HepG2 (cell line): ENCODE results near the gene PPIP5K1. TPM values are rescaled to one million over a fixed set of nuclear protein-coding genes. Genes with fewer than 3 reads are reported as not detected.

Experiments used
- FOXK1 ChIP-seq: sonication (generic); formaldehyde crosslinking; IDR thresholded peaks from 2 replicates; pipeline ENCODE4 v1.4.0; 2020; ENCODE audit warnings: low read depth, missing genetic modification reagents, borderline replicate concordance
- MAFK ChIP-seq, 2 experiments: IDR thresholded peaks in 1 of 2; conservative IDR thresholded peaks in 1 of 2; 2 replicates each; pipeline ENCODE4 v1.6.1; 2011; ENCODE audit warnings: improper control_type of control experiment in 2 of 2, low read length in 2 of 2
- NR2F6 ChIP-seq, 2 experiments: IDR thresholded peaks; 2 replicates each; pipeline ENCODE4 v1.6.1; 2016; ENCODE audit warnings: antibody characterized with exemption in 1 of 2, mild to moderate bottlenecking in 1 of 2
- RBFOX2 ChIP-seq: fragments of 200-400 bp; formaldehyde crosslinking; IDR thresholded peaks from 2 replicates; pipeline ENCODE4 v1.6.1; 2017; ENCODE audit warnings: low read depth, mild to moderate bottlenecking, low read length
- ZNF468 ChIP-seq: sonication (generic); formaldehyde crosslinking; IDR thresholded peaks from 2 replicates; pipeline ENCODE4 v1.8.0; 2022; ENCODE audit warnings: mild to moderate bottlenecking, moderate library complexity, missing genetic modification reagents
- ZNF737 ChIP-seq: sonication (generic); formaldehyde crosslinking; IDR thresholded peaks from 2 replicates; pipeline ENCODE4 v1.5.0; 2020; ENCODE audit warnings: missing genetic modification reagents, mild to moderate bottlenecking, borderline replicate concordance
- polyA plus RNA-seq, 8 experiments: library from polyadenylated mRNA; depleted of rRNA in 3 of 8; stranded (reverse) in 7 of 8; unstranded in 1 of 8; fragments of >200 nt; fragmentation: Illumina TruSeq in 4 of 8; extraction: Trizol in 4 of 8; gene quantifications; 2 replicates each; pipeline versions ENCODE4 v1.2.1 to v1.2.3, GENCODE V29; 2011 to 2016; ENCODE audit warnings: low read depth in 4 of 8, missing spikeins in 1 of 8, mixed read lengths in 1 of 8; ENCODE audit not compliant: insufficient read depth in 1 of 8
- total RNA-seq, 5 experiments: library from RNA; depleted of rRNA; stranded (reverse); fragments of >200 nt; fragmentation: Illumina TruSeq; extraction: Trizol; gene quantifications; 2 replicates each; pipeline ENCODE4 v1.2.3, GENCODE V29; 2016; ENCODE audit warnings: low read depth in 1 of 5
- TF ChIP-seq, protein P1 (sequence below): fragments of 450-650 bp; IDR thresholded peaks from 2 replicates; pipeline ENCODE4 v1.6.1; 2016
- TF ChIP-seq, protein P2 (sequence below): sonication (generic); formaldehyde crosslinking; IDR thresholded peaks from 2 replicates; pipeline ENCODE4 v1.5.0; 2020; ENCODE audit warnings: missing genetic modification reagents
- TF ChIP-seq, protein P3 (sequence below): IDR thresholded peaks from 2 replicates; pipeline ENCODE4 v1.6.1; 2012; ENCODE audit warnings: inconsistent platforms
- TF ChIP-seq, protein P4 (sequence below), 2 experiments: fragments of 450-650 bp in 1 of 2; sonication (generic) in 1 of 2; formaldehyde crosslinking in 1 of 2; IDR thresholded peaks; 2 replicates each; pipeline versions ENCODE4 v1.6.1 to v1.8.0; 2016 to 2022; ENCODE audit warnings: antibody characterized with exemption in 1 of 2, mild to moderate bottlenecking in 1 of 2, missing genetic modification reagents in 1 of 2

The PPIP5K1 gene
- total and polyA plus RNA-seq, 2 of the 13 experiments (the other 11 are each of a cell fraction or from before 2014, with no cell fraction given) = 9.9 to 10.9 TPM

DNA sequence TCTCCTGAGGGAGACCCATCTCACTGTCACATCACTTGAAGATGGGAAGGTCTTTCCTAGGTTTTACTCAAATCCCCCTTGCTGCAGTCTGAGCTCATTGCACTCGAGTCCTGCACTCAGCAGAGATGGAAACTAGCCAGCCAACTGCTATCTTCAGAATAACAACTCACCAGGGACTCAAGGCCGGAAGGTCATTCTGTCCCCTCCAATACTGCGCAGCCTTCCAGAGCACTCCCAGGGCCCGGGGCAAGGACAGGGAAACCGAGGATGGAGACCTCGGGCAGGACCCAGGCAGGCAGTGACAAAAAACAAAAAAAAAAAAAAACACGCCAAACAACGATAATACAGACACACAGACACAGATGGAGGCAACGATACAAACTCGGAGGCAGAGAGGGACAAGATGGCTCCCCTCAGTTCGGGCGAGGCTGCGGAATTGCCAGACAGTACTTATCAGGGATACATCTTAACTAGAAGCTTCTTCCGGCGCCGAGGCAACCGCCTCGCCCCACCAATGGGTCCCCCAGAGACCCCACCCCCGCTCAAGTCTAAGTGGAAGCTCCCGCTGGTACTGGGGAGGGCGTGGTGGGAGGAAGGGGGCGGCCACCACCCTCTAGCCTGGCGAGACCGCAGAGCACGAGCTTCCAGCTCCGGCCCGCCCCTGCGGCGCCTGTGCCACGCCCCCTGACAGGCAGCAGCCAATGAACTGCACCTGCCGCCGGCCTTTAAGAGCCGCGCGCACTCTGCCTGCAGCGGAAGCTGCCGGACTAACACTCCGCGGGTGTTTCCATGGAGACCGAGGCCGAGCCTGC, 79.6 kb downstream of the PPIP5K1 start (continued):
- TF ChIP-seq, protein P1, sequence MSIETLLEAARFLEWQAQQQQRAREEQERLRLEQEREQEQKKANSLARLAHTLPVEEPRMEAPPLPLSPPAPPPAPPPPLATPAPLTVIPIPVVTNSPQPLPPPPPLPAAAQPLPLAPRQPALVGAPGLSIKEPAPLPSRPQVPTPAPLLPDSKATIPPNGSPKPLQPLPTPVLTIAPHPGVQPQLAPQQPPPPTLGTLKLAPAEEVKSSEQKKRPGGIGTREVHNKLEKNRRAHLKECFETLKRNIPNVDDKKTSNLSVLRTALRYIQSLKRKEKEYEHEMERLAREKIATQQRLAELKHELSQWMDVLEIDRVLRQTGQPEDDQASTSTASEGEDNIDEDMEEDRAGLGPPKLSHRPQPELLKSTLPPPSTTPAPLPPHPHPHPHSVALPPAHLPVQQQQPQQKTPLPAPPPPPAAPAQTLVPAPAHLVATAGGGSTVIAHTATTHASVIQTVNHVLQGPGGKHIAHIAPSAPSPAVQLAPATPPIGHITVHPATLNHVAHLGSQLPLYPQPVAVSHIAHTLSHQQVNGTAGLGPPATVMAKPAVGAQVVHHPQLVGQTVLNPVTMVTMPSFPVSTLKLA = peak; percentile 75
- TF ChIP-seq, protein P2, sequence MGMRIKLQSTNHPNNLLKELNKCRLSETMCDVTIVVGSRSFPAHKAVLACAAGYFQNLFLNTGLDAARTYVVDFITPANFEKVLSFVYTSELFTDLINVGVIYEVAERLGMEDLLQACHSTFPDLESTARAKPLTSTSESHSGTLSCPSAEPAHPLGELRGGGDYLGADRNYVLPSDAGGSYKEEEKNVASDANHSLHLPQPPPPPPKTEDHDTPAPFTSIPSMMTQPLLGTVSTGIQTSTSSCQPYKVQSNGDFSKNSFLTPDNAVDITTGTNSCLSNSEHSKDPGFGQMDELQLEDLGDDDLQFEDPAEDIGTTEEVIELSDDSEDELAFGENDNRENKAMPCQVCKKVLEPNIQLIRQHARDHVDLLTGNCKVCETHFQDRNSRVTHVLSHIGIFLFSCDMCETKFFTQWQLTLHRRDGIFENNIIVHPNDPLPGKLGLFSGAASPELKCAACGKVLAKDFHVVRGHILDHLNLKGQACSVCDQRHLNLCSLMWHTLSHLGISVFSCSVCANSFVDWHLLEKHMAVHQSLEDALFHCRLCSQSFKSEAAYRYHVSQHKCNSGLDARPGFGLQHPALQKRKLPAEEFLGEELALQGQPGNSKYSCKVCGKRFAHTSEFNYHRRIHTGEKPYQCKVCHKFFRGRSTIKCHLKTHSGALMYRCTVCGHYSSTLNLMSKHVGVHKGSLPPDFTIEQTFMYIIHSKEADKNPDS (CRISPR knock-in tag) = no peak
- TF ChIP-seq RBFOX2 (peak; percentile 72), MAFK (conservative IDR thresholded peaks at IDR 0.05 in 1 of 2, IDR thresholded peaks at IDR 0.05 in 1 of 2; ENCODE audit: low read length in 2 of 2) (no peak), FOXK1 (0 out of 2 replicates have a peak, but pooled peaks have one; percentile 14), NR2F6 (IDR thresholded peaks at IDR 0.05) (peak; percentile 48), NR2F6 (CRISPR knock-in tag; IDR thresholded peaks at IDR 0.05) (peak; percentile 28; the same call in 1 of the 2 replicates), ZNF468 (CRISPR knock-in tag) (no peak), ZNF737 (CRISPR knock-in tag) (no peak)
- TF ChIP-seq, protein P3, sequence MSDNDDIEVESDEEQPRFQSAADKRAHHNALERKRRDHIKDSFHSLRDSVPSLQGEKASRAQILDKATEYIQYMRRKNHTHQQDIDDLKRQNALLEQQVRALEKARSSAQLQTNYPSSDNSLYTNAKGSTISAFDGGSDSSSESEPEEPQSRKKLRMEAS = peak; percentile 64
- TF ChIP-seq, protein P4, sequence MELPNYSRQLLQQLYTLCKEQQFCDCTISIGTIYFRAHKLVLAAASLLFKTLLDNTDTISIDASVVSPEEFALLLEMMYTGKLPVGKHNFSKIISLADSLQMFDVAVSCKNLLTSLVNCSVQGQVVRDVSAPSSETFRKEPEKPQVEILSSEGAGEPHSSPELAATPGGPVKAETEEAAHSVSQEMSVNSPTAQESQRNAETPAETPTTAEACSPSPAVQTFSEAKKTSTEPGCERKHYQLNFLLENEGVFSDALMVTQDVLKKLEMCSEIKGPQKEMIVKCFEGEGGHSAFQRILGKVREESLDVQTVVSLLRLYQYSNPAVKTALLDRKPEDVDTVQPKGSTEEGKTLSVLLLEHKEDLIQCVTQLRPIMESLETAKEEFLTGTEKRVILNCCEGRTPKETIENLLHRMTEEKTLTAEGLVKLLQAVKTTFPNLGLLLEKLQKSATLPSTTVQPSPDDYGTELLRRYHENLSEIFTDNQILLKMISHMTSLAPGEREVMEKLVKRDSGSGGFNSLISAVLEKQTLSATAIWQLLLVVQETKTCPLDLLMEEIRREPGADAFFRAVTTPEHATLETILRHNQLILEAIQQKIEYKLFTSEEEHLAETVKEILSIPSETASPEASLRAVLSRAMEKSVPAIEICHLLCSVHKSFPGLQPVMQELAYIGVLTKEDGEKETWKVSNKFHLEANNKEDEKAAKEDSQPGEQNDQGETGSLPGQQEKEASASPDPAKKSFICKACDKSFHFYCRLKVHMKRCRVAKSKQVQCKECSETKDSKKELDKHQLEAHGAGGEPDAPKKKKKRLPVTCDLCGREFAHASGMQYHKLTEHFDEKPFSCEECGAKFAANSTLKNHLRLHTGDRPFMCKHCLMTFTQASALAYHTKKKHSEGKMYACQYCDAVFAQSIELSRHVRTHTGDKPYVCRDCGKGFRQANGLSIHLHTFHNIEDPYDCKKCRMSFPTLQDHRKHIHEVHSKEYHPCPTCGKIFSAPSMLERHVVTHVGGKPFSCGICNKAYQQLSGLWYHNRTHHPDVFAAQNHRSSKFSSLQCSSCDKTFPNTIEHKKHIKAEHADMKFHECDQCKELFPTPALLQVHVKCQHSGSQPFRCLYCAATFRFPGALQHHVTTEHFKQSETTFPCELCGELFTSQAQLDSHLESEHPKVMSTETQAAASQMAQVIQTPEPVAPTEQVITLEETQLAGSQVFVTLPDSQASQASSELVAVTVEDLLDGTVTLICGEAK (IDR thresholded peaks at IDR 0.05) = no peak
- TF ChIP-seq, protein P4 (CRISPR knock-in tag; IDR thresholded peaks at IDR 0.05) = no peak
